HG03354 (cell line): Measurements from ENCODE around the gene ZC3H12C.

ENCODE experiments used
- ATAC-seq: cut with Tn5 transposase; IDR thresholded peaks from one replicate; pipeline ENCODE4 v1.9.1; 2021; ENCODE audit warnings: mild to moderate bottlenecking; ENCODE audit not compliant: unreplicated experiment, poor library complexity, severe bottlenecking

Gene ZC3H12C

GRCh38 chr11:110131386-110132123 lies 38.4 kb downstream of the ZC3H12C start:
- ATAC-seq, result no peak

GRCh38 chr11:110133160-110133559 lies 40.0 kb downstream of the ZC3H12C start:
- ATAC-seq, result no peak

DNA sequence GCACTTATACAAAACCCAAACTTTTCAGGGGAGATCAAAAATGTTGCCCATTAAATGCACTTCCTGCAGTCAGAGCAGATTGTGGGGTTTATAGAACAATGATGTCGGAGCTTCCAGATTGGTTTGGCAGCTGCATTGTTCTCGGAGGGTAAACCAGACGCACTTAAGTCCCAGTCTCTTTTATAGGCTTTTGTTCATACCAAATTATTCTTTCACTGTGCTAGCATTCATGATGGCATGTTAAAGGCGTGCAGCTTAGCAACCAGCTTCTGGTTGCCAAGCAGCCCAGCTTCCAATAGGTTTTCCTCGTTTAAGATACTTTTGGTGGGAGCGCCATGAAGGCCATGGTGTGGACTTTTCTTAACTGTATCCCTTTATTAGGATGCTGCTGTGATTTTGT lies 40.9 kb downstream of the ZC3H12C start:
- ATAC-seq, result no peak

- no peak for ATAC-seq
Measured at GRCh38 chr11:110141812-110142211, 48.6 kb downstream of the ZC3H12C start.

- no peak for ATAC-seq
Measured at GRCh38 chr11:110147962-110148709, 54.9 kb downstream of the ZC3H12C start.

- peak; percentile 50 for ATAC-seq
Measured at GRCh38 chr11:110148775-110149744, 55.9 kb downstream of the ZC3H12C start.

GRCh38 chr11:110152199-110152598 lies 59.0 kb downstream of the ZC3H12C start:
- ATAC-seq, result no peak

GRCh38 chr11:110153474-110153873 lies 60.3 kb downstream of the ZC3H12C start:
- no peak for ATAC-seq

DNA sequence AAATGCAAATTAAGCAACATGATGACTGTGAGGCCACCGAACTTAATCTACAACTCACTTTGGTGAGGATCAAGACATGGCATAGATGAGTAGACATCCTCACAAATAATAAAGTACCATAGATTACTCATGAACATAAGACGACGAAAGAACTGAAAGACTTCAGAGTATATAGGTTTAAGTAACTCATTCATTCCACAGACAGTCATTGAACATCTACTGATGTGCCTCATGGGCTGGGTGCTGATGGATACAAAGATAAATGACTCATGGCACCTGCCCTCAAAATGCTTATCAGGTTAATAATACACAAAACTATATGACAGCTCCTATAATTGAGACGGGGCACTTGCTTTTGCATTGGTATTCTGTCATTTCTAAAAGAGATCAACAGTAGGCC lies 63.3 kb downstream of the ZC3H12C start:
- no peak for ATAC-seq

GRCh38 chr11:110158317-110159200 lies 65.4 kb downstream of the ZC3H12C start:
- no peak for ATAC-seq

- no peak for ATAC-seq
Measured at GRCh38 chr11:110159476-110159875, 66.3 kb downstream of the ZC3H12C start.

DNA sequence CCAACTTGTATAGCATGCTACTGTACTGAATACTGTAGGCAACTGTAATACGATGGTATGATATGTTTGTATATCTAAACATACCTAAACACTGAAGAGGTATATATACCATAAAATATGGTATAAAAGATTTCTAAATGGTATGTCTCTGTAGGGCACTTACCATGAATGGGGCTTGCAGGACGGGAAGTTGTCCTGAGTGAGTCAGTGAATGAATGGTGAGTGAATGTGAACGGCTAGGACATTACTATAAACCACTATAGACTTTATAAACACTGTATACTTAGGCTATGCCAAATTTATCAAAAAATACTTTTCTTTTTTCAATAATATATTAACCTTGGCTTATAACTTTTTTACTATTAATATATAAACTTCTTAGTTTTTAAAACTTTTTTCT lies 66.8 kb downstream of the ZC3H12C start:
- ATAC-seq, result no peak

DNA sequence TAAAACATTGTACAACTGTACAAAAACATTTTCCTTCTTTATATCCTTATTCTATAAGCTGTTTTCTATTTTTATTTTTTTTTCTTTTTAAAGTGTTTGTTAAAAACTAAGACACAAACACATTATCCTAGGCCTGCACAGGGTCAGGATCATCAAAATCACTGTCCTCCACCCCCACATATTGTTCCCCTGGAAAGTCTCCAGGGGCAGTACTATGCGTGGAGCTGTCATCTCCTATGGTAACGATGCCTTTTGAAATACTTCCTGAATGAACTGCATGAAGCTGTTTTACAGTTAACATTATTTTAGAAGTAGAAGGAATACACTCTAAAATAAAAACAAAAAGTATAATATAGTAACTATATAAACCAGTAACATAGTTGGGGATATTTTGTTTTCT lies 67.2 kb downstream of the ZC3H12C start:
- no peak for ATAC-seq

DNA sequence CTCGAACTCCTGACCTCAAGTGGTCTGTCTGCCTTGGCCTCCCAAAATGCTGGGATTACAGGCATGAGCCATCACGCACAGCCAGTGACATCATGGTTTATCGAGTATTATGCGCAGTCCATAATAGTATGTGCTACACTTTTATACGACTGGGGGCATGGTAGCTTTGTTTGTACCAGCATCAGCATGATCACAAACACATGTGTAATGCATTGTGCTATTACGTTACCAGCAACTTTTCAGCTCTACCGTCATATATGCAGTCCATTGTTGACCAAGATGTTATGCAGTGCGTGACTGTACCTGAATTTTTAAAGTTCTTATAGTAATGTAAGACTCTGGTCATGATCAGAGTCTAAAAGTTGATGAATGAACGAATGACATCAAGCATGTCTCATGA lies 67.9 kb downstream of the ZC3H12C start:
- no peak for ATAC-seq

DNA sequence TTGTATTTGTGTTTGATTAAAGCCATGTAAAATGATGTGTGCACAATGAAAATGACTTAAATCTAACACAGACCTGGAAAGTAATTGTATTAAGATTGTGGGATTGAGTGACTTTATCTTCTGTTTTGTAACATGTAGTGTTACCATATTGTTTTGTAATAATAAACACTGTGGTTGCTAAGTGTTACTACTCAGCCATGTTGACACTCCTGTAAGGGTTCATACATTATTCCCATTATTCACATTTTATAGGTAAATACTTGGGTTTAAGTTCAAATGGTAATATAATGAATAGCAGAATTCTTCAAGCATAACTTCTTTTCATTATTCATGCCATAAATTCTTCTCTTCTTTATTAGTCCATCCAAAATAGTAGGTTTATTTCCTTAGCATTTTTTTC lies 69.0 kb downstream of the ZC3H12C start:
- no peak for ATAC-seq

- no peak for ATAC-seq
Measured at GRCh38 chr11:110165039-110165925, 72.1 kb downstream of the ZC3H12C start.

GRCh38 chr11:110168033-110168803 lies 75.0 kb downstream of the ZC3H12C start:
- ATAC-seq, result no peak

GRCh38 chr11:110169738-110170137 lies 76.5 kb downstream of the ZC3H12C start:
- ATAC-seq, result no peak
